ENCODE measurements around the gene ASTN2.

ASTN2 gene, protein sequence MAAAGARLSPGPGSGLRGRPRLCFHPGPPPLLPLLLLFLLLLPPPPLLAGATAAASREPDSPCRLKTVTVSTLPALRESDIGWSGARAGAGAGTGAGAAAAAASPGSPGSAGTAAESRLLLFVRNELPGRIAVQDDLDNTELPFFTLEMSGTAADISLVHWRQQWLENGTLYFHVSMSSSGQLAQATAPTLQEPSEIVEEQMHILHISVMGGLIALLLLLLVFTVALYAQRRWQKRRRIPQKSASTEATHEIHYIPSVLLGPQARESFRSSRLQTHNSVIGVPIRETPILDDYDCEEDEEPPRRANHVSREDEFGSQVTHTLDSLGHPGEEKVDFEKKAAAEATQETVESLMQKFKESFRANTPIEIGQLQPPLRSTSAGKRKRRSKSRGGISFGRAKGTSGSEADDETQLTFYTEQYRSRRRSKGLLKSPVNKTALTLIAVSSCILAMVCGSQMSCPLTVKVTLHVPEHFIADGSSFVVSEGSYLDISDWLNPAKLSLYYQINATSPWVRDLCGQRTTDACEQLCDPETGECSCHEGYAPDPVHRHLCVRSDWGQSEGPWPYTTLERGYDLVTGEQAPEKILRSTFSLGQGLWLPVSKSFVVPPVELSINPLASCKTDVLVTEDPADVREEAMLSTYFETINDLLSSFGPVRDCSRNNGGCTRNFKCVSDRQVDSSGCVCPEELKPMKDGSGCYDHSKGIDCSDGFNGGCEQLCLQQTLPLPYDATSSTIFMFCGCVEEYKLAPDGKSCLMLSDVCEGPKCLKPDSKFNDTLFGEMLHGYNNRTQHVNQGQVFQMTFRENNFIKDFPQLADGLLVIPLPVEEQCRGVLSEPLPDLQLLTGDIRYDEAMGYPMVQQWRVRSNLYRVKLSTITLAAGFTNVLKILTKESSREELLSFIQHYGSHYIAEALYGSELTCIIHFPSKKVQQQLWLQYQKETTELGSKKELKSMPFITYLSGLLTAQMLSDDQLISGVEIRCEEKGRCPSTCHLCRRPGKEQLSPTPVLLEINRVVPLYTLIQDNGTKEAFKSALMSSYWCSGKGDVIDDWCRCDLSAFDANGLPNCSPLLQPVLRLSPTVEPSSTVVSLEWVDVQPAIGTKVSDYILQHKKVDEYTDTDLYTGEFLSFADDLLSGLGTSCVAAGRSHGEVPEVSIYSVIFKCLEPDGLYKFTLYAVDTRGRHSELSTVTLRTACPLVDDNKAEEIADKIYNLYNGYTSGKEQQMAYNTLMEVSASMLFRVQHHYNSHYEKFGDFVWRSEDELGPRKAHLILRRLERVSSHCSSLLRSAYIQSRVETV (N-terminal part only)

GRCh38 chr9:117414906-117415331 is at the start of gene ASTN2:
Gene ASTN2 (minus strand): TSS chr9:117415057. CDS start chr9:117414938, 119 bp downstream.
- Histone ChIP-seq H3K4me2 (peak within 1 kb of the TSS; percentile 48), H3K79me2 (ENCODE audit: insufficient read depth, low read depth) (no peaks in the 10 kb centered on the region), H3K27me3 (ENCODE audit: insufficient read depth, low read depth) (no peaks in the 10 kb centered on the region), H3K27ac (no peak within 1 kb of the TSS), H3K36me3 (ENCODE audit: insufficient read depth) (no peaks in the 10 kb centered on the region), H2AFZ (ENCODE audit: low read depth) (peak within 1 kb of the TSS; percentile 71), H3K4me3 (IDR thresholded peaks at IDR 0.05; ENCODE audit: insufficient read depth, low read depth, low read length) (no peak within 1 kb of the TSS), H3K4me1 (ENCODE audit: low read depth, poor library complexity, severe bottlenecking) (no peaks in the 10 kb centered on the region), H4K20me1 (ENCODE audit: insufficient read depth) (no peaks in the 10 kb centered on the region), H3K9ac (no peak within 1 kb of the TSS; the same call in 1 of the 2 replicates)
- no peak for TF ChIP-seq CTCF (conservative IDR thresholded peaks at IDR 0.05; ENCODE audit: low read depth, low read length)

GRCh38 chr9:117462861-117463260 is 48.0 kb upstream of the ASTN2 start:
- H3K79me2 ChIP-seq (ENCODE audit: insufficient read depth, low read depth): no peaks in the 10 kb centered on the region
- no peaks in the 10 kb centered on the region for H3K4me1 ChIP-seq (ENCODE audit: low read depth, poor library complexity, severe bottlenecking)
- TF ChIP-seq CTCF (conservative IDR thresholded peaks at IDR 0.05; ENCODE audit: low read depth, low read length): no peak
- H4K20me1 ChIP-seq (ENCODE audit: insufficient read depth): no peaks in the 10 kb centered on the region
- no peak overlapping the region for H3K9ac ChIP-seq
- H2AFZ ChIP-seq (ENCODE audit: low read depth): no peak overlapping the region
- no peaks in the 10 kb centered on the region for H3K27me3 ChIP-seq (ENCODE audit: insufficient read depth, low read depth)
- H3K4me3 ChIP-seq (IDR thresholded peaks at IDR 0.05; ENCODE audit: insufficient read depth, low read depth, low read length): no peak overlapping the region
- no peak overlapping the region for H3K27ac ChIP-seq
- H3K4me2 ChIP-seq: no peak overlapping the region
- no peaks in the 10 kb centered on the region for H3K36me3 ChIP-seq (ENCODE audit: insufficient read depth)

GRCh38 chr9:117461386-117461785 is 46.5 kb upstream of the ASTN2 start:
- no peak overlapping the region for H3K27ac ChIP-seq
- H3K79me2 ChIP-seq (ENCODE audit: insufficient read depth, low read depth): no peaks in the 10 kb centered on the region
- H4K20me1 ChIP-seq (ENCODE audit: insufficient read depth): no peaks in the 10 kb centered on the region
- H3K4me3 ChIP-seq (IDR thresholded peaks at IDR 0.05; ENCODE audit: insufficient read depth, low read depth, low read length): no peak overlapping the region
- H3K4me2 ChIP-seq: no peak overlapping the region
- no peak overlapping the region for H2AFZ ChIP-seq (ENCODE audit: low read depth)
- H3K9ac ChIP-seq: no peak overlapping the region
- H3K36me3 ChIP-seq (ENCODE audit: insufficient read depth): no peaks in the 10 kb centered on the region
- H3K4me1 ChIP-seq (ENCODE audit: low read depth, poor library complexity, severe bottlenecking): no peaks in the 10 kb centered on the region
- TF ChIP-seq CTCF (conservative IDR thresholded peaks at IDR 0.05; ENCODE audit: low read depth, low read length): no peak
- no peaks in the 10 kb centered on the region for H3K27me3 ChIP-seq (ENCODE audit: insufficient read depth, low read depth)

- H3K27me3 ChIP-seq (ENCODE audit: insufficient read depth, low read depth): no peaks in the 10 kb centered on the region
- H3K36me3 ChIP-seq (ENCODE audit: insufficient read depth): no peaks in the 10 kb centered on the region
- no peaks in the 10 kb centered on the region for H3K79me2 ChIP-seq (ENCODE audit: insufficient read depth, low read depth)
- TF ChIP-seq CTCF (conservative IDR thresholded peaks at IDR 0.05; ENCODE audit: low read depth, low read length): no peak
- no peak overlapping the region for H3K9ac ChIP-seq
- H3K4me1 ChIP-seq (ENCODE audit: low read depth, poor library complexity, severe bottlenecking): no peaks in the 10 kb centered on the region
- no peaks in the 10 kb centered on the region for H4K20me1 ChIP-seq (ENCODE audit: insufficient read depth)
- H2AFZ ChIP-seq (ENCODE audit: low read depth): no peak overlapping the region
- no peak overlapping the region for H3K4me3 ChIP-seq (IDR thresholded peaks at IDR 0.05; ENCODE audit: insufficient read depth, low read depth, low read length)
- H3K27ac ChIP-seq: no peak overlapping the region
- H3K4me2 ChIP-seq: no peak overlapping the region
Observed at GRCh38 chr9:117460743-117461142, 45.9 kb upstream of the ASTN2 start.
